Measurements from ENCODE around the gene CRYL1. TPM values are rescaled to one million over a fixed set of nuclear protein-coding genes. Genes with fewer than 3 reads are reported as not detected.

Gene CRYL1
- polyA plus RNA-seq, 1 donor from 2014 or later: 10.6 TPM

- no peak overlapping the region for H3K9ac ChIP-seq (ENCODE audit: low read length)
- no peaks in the 10 kb centered on the region for H3K36me3 ChIP-seq (ENCODE audit: insufficient read depth, low read length)
- no peaks in the 10 kb centered on the region for H3K27me3 ChIP-seq (ENCODE audit: insufficient read depth, low read depth, low read length)
- H2AFZ ChIP-seq (ENCODE audit: low read depth, low read length): no peak overlapping the region
- no peak overlapping the region for H3K27ac ChIP-seq (ENCODE audit: low read length)
- no peaks in the 10 kb centered on the region for H3K9me3 ChIP-seq (ENCODE audit: low read length)
- no peaks in the 10 kb centered on the region for H3K9me2 ChIP-seq (ENCODE audit: insufficient read depth, low read length)
- no peaks in the 10 kb centered on the region for H3K79me2 ChIP-seq (replicated peaks; ENCODE audit: insufficient read depth, low read length)
- H3K4me2 ChIP-seq (ENCODE audit: low read length): no peak overlapping the region
- H3K4me3 ChIP-seq (ENCODE audit: low read length): no peak overlapping the region
- H3F3A ChIP-seq (ENCODE audit: insufficient read depth, low read length, poor library complexity, severe bottlenecking): no peaks in the 10 kb centered on the region
- no peak for TF ChIP-seq TAF1 (IDR thresholded peaks at IDR 0.05; ENCODE audit: low read depth)
- no peak for TF ChIP-seq EZH2 (IDR thresholded peaks at IDR 0.05; ENCODE audit: borderline replicate concordance, insufficient read depth, low read length, poor library complexity, severe bottlenecking)
- no peak for TF ChIP-seq EP300 (conservative IDR thresholded peaks at IDR 0.05; ENCODE audit: poor library complexity, severe bottlenecking)
- no peak for TF ChIP-seq RAD21 (conservative IDR thresholded peaks at IDR 0.05)
- no peak for TF ChIP-seq REST (IDR thresholded peaks at IDR 0.05; ENCODE audit: borderline replicate concordance)
- no peak for TF ChIP-seq CTCF (IDR thresholded peaks at IDR 0.05; ENCODE audit: poor library complexity, severe bottlenecking)
- TF ChIP-seq MXI1 (conservative IDR thresholded peaks at IDR 0.05; ENCODE audit: poor library complexity, severe bottlenecking): no peak
- no peak for TF ChIP-seq SMC3 (conservative IDR thresholded peaks at IDR 0.05; ENCODE audit: poor library complexity)
- no peak for TF ChIP-seq POLR2AphosphoS5 (IDR thresholded peaks at IDR 0.05)
- H4K20me1 ChIP-seq (ENCODE audit: insufficient read depth): no peaks in the 10 kb centered on the region
Observed at GRCh38 chr13:20457670-20458069, 68.0 kb downstream of the CRYL1 start.

- Histone ChIP-seq H3K27ac (ENCODE audit: low read length) (no peak overlapping the region), H3K9me2 (ENCODE audit: insufficient read depth, low read length) (no peaks in the 10 kb centered on the region), H3K4me3 (ENCODE audit: low read length) (no peak overlapping the region), H4K20me1 (ENCODE audit: insufficient read depth) (no peaks in the 10 kb centered on the region), H3K79me2 (replicated peaks; ENCODE audit: insufficient read depth, low read length) (no peaks in the 10 kb centered on the region), H3F3A (ENCODE audit: insufficient read depth, low read length, poor library complexity, severe bottlenecking) (no peaks in the 10 kb centered on the region), H2AFZ (ENCODE audit: low read depth, low read length) (no peak overlapping the region), H3K27me3 (ENCODE audit: insufficient read depth, low read depth, low read length) (no peaks in the 10 kb centered on the region), H3K36me3 (ENCODE audit: insufficient read depth, low read length) (no peaks in the 10 kb centered on the region), H3K9me3 (ENCODE audit: low read length) (no peaks in the 10 kb centered on the region), H3K4me2 (ENCODE audit: low read length) (no peak overlapping the region), H3K9ac (ENCODE audit: low read length) (no peak overlapping the region)
- TF ChIP-seq CTCF (IDR thresholded peaks at IDR 0.05; ENCODE audit: poor library complexity, severe bottlenecking) (no peak), EP300 (conservative IDR thresholded peaks at IDR 0.05; ENCODE audit: poor library complexity, severe bottlenecking) (no peak), EZH2 (IDR thresholded peaks at IDR 0.05; ENCODE audit: borderline replicate concordance, insufficient read depth, low read length, poor library complexity, severe bottlenecking) (no peak), POLR2AphosphoS5 (IDR thresholded peaks at IDR 0.05) (no peak)
Observed at GRCh38 chr13:20456737-20457136, 68.9 kb downstream of the CRYL1 start.

All from neural cell (in vitro differentiated cells).